DOHH2 (cell line): ENCODE data around the gene TXNDC5.

Source experiments
- H3F3A ChIP-seq: fragments of 200-600 bp; sonication (generic), shearing (Covaris generic); 2 replicates; pipeline ENCODE4 v1.6.0; 2016; ENCODE audit warnings: antibody characterized with exemption, mild to moderate bottlenecking; ENCODE audit not compliant: control insufficient read depth, insufficient read depth
- H3K27ac ChIP-seq: fragments of 200-600 bp; sonication (generic); 2 replicates; pipeline ENCODE4 v1.5.1; 2014; ENCODE audit warnings: low read depth, mild to moderate bottlenecking, low read length, moderate library complexity
- H3K27me3 ChIP-seq: fragments of 200-600 bp; sonication (generic); 2 replicates; pipeline ENCODE4 v1.6.1; 2014; ENCODE audit warnings: mild to moderate bottlenecking, low read length, mixed read lengths; ENCODE audit not compliant: control insufficient read depth
- H3K36me3 ChIP-seq: fragments of 200-600 bp; sonication (generic); 2 replicates; pipeline ENCODE4 v1.6.1; 2014; ENCODE audit warnings: mild to moderate bottlenecking, low read length, moderate library complexity, mixed read lengths; ENCODE audit not compliant: control insufficient read depth
- H3K4me1 ChIP-seq: fragments of 200-600 bp; sonication (generic); 2 replicates; pipeline ENCODE4 v1.6.1; 2014; ENCODE audit warnings: mild to moderate bottlenecking, low read length, mixed read lengths; ENCODE audit not compliant: control insufficient read depth
- H3K4me2 ChIP-seq: fragments of 200-600 bp; sonication (generic); 2 replicates; pipeline ENCODE4 v1.6.0; 2014; ENCODE audit warnings: mild to moderate bottlenecking, low read length, moderate library complexity
- H3K4me3 ChIP-seq: fragments of 200-600 bp; sonication (generic); 2 replicates; pipeline ENCODE4 v1.5.1; 2014; ENCODE audit warnings: mild to moderate bottlenecking, low read length, mixed read lengths
- H3K79me2 ChIP-seq: fragments of 200-600 bp; sonication (generic); 2 replicates; pipeline ENCODE4 v1.6.1; 2014; ENCODE audit warnings: mild to moderate bottlenecking, low read length, mixed read lengths; ENCODE audit not compliant: control insufficient read depth
- H3K9me2 ChIP-seq: fragments of 200-600 bp; sonication (generic); replicated peaks from 2 replicates; pipeline ENCODE4 v1.6.1; 2014; ENCODE audit warnings: mild to moderate bottlenecking, low read length, mixed read lengths; ENCODE audit not compliant: control insufficient read depth
- H3K9me3 ChIP-seq: fragments of 200-600 bp; sonication (generic); 2 replicates; pipeline ENCODE4 v1.6.1; 2014; ENCODE audit warnings: antibody characterized with exemption, low read length, mixed read lengths; ENCODE audit not compliant: control insufficient read depth, insufficient read depth
- H4K20me1 ChIP-seq: fragments of 200-600 bp; sonication (generic); 2 replicates; pipeline ENCODE4 v1.6.0; 2014; ENCODE audit warnings: low read depth, mild to moderate bottlenecking, antibody characterized with exemption, low read length, moderate library complexity; ENCODE audit not compliant: control insufficient read depth, insufficient read depth
- EZH2phosphoT487 ChIP-seq: fragments of 200-600 bp; sonication (generic); IDR thresholded peaks from 2 replicates; pipeline ENCODE4 v1.6.1; 2017; ENCODE audit warnings: borderline replicate concordance, mild to moderate bottlenecking, antibody characterized with exemption, low read length, moderate library complexity, mixed read lengths
- TF ChIP-seq, protein P1 (sequence below): fragments of 200-600 bp; sonication (generic); IDR thresholded peaks from one replicate; pipeline ENCODE4 v1.5.1; 2014; ENCODE audit warnings: antibody characterized with exemption, mild to moderate bottlenecking, low read depth, low read length; ENCODE audit not compliant: poor library complexity, severe bottlenecking

The TXNDC5 gene

DNA sequence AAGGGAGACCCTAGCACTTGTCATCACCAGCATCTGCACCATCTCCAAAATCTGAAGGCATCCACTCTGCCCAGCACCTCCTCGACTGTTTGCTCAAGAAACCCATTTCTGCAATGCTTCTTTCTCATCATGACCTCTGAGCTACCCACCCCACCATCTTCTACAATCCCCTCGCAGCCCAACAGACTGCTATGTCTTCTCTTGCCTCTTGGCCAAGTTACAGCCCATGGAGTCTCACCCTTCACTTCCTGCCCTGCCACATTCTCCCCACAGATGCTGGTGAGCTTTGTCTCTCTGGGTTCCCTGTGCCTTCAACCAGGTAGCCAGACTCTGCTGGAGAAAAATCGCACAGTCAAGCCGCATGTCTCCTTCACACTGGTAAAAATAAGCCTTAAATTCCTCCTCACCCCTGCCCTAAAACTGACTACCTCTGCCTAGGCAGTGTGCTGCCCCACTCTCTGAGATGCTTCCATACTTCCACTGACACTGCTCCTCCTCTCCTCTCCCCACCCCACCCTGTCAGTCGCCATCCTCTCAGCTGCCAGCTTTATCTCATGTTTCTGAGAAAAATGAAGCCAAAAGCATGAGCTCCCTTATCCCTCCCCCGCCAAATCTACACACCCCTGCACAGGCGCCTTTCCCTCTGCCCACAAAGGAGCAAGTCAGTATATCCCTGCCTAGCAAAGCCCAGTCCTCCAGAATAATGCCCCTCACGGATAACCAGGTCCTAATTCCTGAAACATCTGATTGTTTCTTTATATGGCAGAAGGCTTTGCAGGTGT, 2.3 kb upstream of the TXNDC5 start:
- H4K20me1 ChIP-seq: no peaks in the 10 kb centered on the region
- TF ChIP-seq EZH2phosphoT487: no peak
- H3K36me3 ChIP-seq: peaks cover 8% of the 10 kb centered on the region
- no peak overlapping the region for H3K4me3 ChIP-seq
- H3K79me2 ChIP-seq: peaks cover 24% of the 10 kb centered on the region
- H3K27ac ChIP-seq: no peak overlapping the region
- H3K9me3 ChIP-seq: no peaks in the 10 kb centered on the region
- peaks cover 74% of the 10 kb centered on the region for H3K4me1 ChIP-seq
- H3K4me2 ChIP-seq: no peak overlapping the region
- peaks cover 26% of the 10 kb centered on the region for H3K27me3 ChIP-seq
- H3K9me2 ChIP-seq: no peaks in the 10 kb centered on the region
- no peaks in the 10 kb centered on the region for H3F3A ChIP-seq

DNA sequence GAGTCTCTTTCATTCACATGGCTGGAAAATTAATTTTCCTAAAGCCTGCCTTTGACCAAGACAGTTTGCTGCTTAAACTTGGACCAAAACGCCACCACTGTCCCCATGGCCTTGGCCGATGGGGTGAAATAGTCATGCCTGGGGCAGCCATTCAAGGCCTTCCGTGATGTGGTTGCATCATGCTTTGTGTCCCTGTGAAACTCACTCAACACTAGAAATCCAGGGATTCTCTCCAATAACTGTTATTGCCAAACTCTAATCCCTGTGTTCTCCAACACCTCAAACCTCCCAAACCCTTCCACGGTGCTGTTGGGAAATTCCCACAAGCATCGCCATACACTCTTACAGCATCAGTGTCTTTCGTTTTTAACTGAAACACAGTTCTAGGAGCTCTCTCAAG, 1.4 kb upstream of the TXNDC5 start:
- H3K9me3 ChIP-seq: no peaks in the 10 kb centered on the region
- peaks cover 26% of the 10 kb centered on the region for H3K27me3 ChIP-seq
- no peak overlapping the region for H3K27ac ChIP-seq
- no peaks in the 10 kb centered on the region for H4K20me1 ChIP-seq
- H3K36me3 ChIP-seq: peaks cover 12% of the 10 kb centered on the region
- no peaks in the 10 kb centered on the region for H3F3A ChIP-seq
- H3K4me1 ChIP-seq: peaks cover 70% of the 10 kb centered on the region
- H3K79me2 ChIP-seq: peaks cover 33% of the 10 kb centered on the region
- no peak overlapping the region for H3K4me3 ChIP-seq
- no peaks in the 10 kb centered on the region for H3K9me2 ChIP-seq
- TF ChIP-seq, protein P1, sequence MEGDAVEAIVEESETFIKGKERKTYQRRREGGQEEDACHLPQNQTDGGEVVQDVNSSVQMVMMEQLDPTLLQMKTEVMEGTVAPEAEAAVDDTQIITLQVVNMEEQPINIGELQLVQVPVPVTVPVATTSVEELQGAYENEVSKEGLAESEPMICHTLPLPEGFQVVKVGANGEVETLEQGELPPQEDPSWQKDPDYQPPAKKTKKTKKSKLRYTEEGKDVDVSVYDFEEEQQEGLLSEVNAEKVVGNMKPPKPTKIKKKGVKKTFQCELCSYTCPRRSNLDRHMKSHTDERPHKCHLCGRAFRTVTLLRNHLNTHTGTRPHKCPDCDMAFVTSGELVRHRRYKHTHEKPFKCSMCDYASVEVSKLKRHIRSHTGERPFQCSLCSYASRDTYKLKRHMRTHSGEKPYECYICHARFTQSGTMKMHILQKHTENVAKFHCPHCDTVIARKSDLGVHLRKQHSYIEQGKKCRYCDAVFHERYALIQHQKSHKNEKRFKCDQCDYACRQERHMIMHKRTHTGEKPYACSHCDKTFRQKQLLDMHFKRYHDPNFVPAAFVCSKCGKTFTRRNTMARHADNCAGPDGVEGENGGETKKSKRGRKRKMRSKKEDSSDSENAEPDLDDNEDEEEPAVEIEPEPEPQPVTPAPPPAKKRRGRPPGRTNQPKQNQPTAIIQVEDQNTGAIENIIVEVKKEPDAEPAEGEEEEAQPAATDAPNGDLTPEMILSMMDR: no peak
- no peak for TF ChIP-seq EZH2phosphoT487
- no peak overlapping the region for H3K4me2 ChIP-seq

DNA sequence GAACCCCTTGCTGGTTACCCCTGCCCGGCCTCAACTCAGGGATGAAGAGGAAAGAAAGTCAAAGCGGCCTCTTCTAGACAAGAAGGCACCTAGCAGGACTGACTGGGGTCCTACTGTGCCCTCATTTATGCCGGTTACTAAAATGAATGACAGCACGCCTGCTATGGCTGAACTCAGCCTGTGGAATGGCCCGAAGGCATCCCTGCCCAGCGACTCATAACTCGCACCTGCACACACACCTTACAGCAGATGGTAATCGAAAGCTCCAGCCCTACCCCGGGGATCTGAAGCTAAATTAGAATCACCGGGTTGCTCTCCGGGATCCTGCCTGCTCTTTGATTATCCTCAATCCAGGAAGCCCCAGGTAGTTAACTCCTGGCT, 747 bp upstream of the TXNDC5 start:
- Histone ChIP-seq H3K4me2 (peak overlapping the region; percentile 99), H3F3A (no peaks in the 10 kb centered on the region), H3K27me3 (peaks cover 26% of the 10 kb centered on the region), H3K27ac (no peak overlapping the region), H3K4me3 (peak overlapping the region; percentile 82), H3K36me3 (peaks cover 16% of the 10 kb centered on the region), H3K9me3 (no peaks in the 10 kb centered on the region), H4K20me1 (no peaks in the 10 kb centered on the region), H3K4me1 (peaks cover 63% of the 10 kb centered on the region), H3K9me2 (no peaks in the 10 kb centered on the region), H3K79me2 (peaks cover 40% of the 10 kb centered on the region)
- TF ChIP-seq EZH2phosphoT487: no peak
- TF ChIP-seq, protein P1: no peak

DNA sequence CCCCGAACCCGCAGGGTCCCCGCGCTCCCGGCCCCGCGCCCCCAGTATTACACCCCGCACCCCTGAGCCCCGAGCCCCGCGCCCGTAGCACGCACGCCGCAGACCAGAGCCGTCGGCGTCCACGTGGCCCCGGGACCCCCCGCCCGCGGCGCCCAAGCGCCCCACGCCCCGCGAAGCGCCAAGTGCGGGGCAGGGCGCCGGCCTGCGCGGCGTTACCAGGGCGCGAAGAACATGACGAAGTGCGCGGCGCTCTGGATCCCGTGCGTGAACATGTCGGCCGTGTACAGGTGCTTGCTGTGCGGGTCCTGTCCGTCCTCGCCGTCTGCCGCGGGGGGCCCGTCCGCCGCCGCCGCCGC, 312 bp downstream of the TXNDC5 start:
- Histone ChIP-seq H3K9me2 (no peaks in the 10 kb centered on the region), H3K36me3 (peaks cover 16% of the 10 kb centered on the region), H3K79me2 (peaks cover 51% of the 10 kb centered on the region), H4K20me1 (no peaks in the 10 kb centered on the region), H3K9me3 (no peaks in the 10 kb centered on the region), H3K4me2 (peak overlapping the region; percentile 93), H3K4me1 (peaks cover 53% of the 10 kb centered on the region), H3K4me3 (peak overlapping the region; percentile 83), H3K27me3 (peaks cover 26% of the 10 kb centered on the region), H3K27ac (no peak overlapping the region), H3F3A (no peaks in the 10 kb centered on the region)
- TF ChIP-seq, protein P1: no peak
